OCI-LY3 (cell line): ENCODE data around the gene PHF19.

Experiments used
- EZH2phosphoT487 ChIP-seq: fragments of 200-600 bp; shearing (Covaris generic); IDR thresholded peaks from 2 replicates; pipeline ENCODE4 v1.6.1; 2018; ENCODE audit warnings: antibody characterized with exemption, mixed run types, low read depth
- TF ChIP-seq, protein P1 (sequence below): fragments of 200-600, 300-600 bp; sonication (generic); IDR thresholded peaks from 2 replicates; pipeline ENCODE4 v1.5.1; 2014; ENCODE audit warnings: antibody characterized with exemption, low read length, low read depth

- TF ChIP-seq, protein P1, sequence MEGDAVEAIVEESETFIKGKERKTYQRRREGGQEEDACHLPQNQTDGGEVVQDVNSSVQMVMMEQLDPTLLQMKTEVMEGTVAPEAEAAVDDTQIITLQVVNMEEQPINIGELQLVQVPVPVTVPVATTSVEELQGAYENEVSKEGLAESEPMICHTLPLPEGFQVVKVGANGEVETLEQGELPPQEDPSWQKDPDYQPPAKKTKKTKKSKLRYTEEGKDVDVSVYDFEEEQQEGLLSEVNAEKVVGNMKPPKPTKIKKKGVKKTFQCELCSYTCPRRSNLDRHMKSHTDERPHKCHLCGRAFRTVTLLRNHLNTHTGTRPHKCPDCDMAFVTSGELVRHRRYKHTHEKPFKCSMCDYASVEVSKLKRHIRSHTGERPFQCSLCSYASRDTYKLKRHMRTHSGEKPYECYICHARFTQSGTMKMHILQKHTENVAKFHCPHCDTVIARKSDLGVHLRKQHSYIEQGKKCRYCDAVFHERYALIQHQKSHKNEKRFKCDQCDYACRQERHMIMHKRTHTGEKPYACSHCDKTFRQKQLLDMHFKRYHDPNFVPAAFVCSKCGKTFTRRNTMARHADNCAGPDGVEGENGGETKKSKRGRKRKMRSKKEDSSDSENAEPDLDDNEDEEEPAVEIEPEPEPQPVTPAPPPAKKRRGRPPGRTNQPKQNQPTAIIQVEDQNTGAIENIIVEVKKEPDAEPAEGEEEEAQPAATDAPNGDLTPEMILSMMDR = no peak
- no peak for TF ChIP-seq EZH2phosphoT487
These were observed 8.5 kb upstream of the PHF19 start for GRCh38 chr9:120885457-120885856.
